ENCODE results near the gene CAMKK1. TPM values are rescaled to one million over a fixed set of nuclear protein-coding genes. Genes with fewer than 3 reads are reported as not detected.

The CAMKK1 gene
- total RNA-seq, 1 experiment from 2014 or later, result 1.7 TPM

GRCh38 chr17:3812771-3813170, 80.1 kb downstream of the CAMKK1 start:
- no peak for DNase-seq (ENCODE audit: low read depth)

GRCh38 chr17:3812284-3812683, 80.6 kb downstream of the CAMKK1 start:
- no peak for DNase-seq (ENCODE audit: low read depth)

Other genes starting within 250 kb of the CAMKK1 start
- 239 and 243 TPM in 2 replicates for gene TAX1BP3, start 224.5 kb downstream of the CAMKK1 start, total RNA-seq (2014; rRNA removed; shearing (Covaris generic))
- gene EMC6, start 224.2 kb downstream of the CAMKK1 start, total RNA-seq (2014; rRNA removed; shearing (Covaris generic)), result 36.5 and 41.5 TPM in 2 replicates
- 1.8 and 10.1 TPM in 2 replicates for gene P2RX5, start 196.9 kb downstream of the CAMKK1 start, total RNA-seq (2014; rRNA removed; shearing (Covaris generic))
- gene HASPIN, start 169.2 kb downstream of the CAMKK1 start, total RNA-seq (2014; rRNA removed; shearing (Covaris generic)), result 11.4 and 18.3 TPM in 2 replicates
- 38.2 and 38.7 TPM in 2 replicates for gene ITGAE, start 91.9 kb downstream of the CAMKK1 start, total RNA-seq (2014; rRNA removed; shearing (Covaris generic))
- 13.4 and 24.8 TPM in 2 replicates for gene NCBP3, start 46.8 kb downstream of the CAMKK1 start, total RNA-seq (2014; rRNA removed; shearing (Covaris generic))
- not detected in 2 replicates for gene P2RX1, start 23.4 kb upstream of the CAMKK1 start, total RNA-seq (2014; rRNA removed; shearing (Covaris generic))
- gene ATP2A3, start 71.4 kb upstream of the CAMKK1 start, total RNA-seq (2014; rRNA removed; shearing (Covaris generic)), result 0.10 TPM in 1 of 2 replicates, not detected in the other
- 10.6 and 15.5 TPM in 2 replicates for gene ZZEF1, start 250.0 kb upstream of the CAMKK1 start, total RNA-seq (2014; rRNA removed; shearing (Covaris generic))